ENCODE measurements around the gene AJAP1.

The AJAP1 gene

GRCh38 chr1:4647391-4647790 lies 7.0 kb upstream of the AJAP1 start:
- no peak for TF ChIP-seq CTCF (IDR thresholded peaks at IDR 0.05)
- TF ChIP-seq ZFX (IDR thresholded peaks at IDR 0.05; ENCODE audit: borderline replicate concordance): no peak
- no peak overlapping the region for H3K27ac ChIP-seq

GRCh38 chr1:4648657-4649056 lies 5.8 kb upstream of the AJAP1 start:
- TF ChIP-seq ZFX (IDR thresholded peaks at IDR 0.05; ENCODE audit: borderline replicate concordance) (no peak), CTCF (IDR thresholded peaks at IDR 0.05) (no peak)
- H3K27ac ChIP-seq: no peak overlapping the region

GRCh38 chr1:4650481-4650880 lies 3.9 kb upstream of the AJAP1 start:
- no peak for TF ChIP-seq CTCF (IDR thresholded peaks at IDR 0.05)
- TF ChIP-seq ZFX (IDR thresholded peaks at IDR 0.05; ENCODE audit: borderline replicate concordance): no peak

GRCh38 chr1:4650981-4651380 lies 3.4 kb upstream of the AJAP1 start:
- H3K27ac ChIP-seq: no peak overlapping the region

More at GRCh38 chr1:4650481-4650880, 3.9 kb upstream of the AJAP1 start:
- no peak overlapping the region for H3K27ac ChIP-seq

GRCh38 chr1:4652631-4653327 lies 1.6 kb upstream of the AJAP1 start:
- H3K27ac ChIP-seq: no peak overlapping the region
- TF ChIP-seq CTCF (IDR thresholded peaks at IDR 0.05) (peak; percentile 98), ZFX (IDR thresholded peaks at IDR 0.05; ENCODE audit: borderline replicate concordance) (no peak)

More at GRCh38 chr1:4650981-4651380, 3.4 kb upstream of the AJAP1 start:
- TF ChIP-seq ZFX (IDR thresholded peaks at IDR 0.05; ENCODE audit: borderline replicate concordance) (no peak), CTCF (IDR thresholded peaks at IDR 0.05) (no peak)

GRCh38 chr1:4653328-4653660 lies 1.1 kb upstream of the AJAP1 start:
- TF ChIP-seq ZFX (IDR thresholded peaks at IDR 0.05; ENCODE audit: borderline replicate concordance) (no peak), CTCF (IDR thresholded peaks at IDR 0.05) (no peak)
- no peak overlapping the region for H3K27ac ChIP-seq

- no peak for TF ChIP-seq CTCF (IDR thresholded peaks at IDR 0.05)
- TF ChIP-seq ZFX (IDR thresholded peaks at IDR 0.05; ENCODE audit: borderline replicate concordance): no peak
- no peak overlapping the region for H3K27ac ChIP-seq
Measured at GRCh38 chr1:4654764-4655673, 610 bp downstream of the AJAP1 start.
